Measurements from ENCODE around the gene RAE1.
"Not testable (repeated sequence)": the region's sequence is repeated elsewhere in the genome, so short reads cannot be mapped to it uniquely, and the experiment has no call there.

Gene RAE1

DNA sequence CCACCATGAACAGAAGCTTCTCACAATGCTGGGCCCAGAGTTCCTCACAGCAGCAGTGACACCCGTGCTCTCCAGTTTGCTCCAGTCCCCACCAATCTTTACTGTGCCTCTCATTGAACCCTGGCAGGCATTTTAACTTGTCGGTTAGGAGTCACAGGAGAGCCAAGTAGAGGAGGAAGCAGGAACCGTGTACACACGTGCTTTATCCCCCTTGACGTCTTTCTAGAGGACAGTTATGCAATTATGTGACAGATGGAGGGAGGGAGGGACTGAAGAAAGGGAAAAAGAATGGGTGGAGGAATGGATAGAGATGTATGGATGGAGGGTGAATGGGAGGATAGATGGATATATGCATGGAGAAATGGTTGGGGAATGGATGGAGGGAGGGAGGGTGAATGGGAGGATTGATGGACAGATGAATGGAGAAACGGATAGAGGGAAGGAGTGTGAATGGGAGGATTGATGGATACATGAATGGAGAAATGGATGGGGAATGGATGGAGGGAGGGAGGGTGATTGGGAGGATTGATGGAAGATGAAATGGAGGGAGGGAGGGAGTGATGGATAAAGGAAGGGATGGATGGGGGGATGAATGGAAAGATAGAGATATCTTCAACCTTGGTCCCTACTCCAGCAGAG lies 66.1 kb downstream of the RAE1 start:
- FAIRE-seq = no peak

DNA sequence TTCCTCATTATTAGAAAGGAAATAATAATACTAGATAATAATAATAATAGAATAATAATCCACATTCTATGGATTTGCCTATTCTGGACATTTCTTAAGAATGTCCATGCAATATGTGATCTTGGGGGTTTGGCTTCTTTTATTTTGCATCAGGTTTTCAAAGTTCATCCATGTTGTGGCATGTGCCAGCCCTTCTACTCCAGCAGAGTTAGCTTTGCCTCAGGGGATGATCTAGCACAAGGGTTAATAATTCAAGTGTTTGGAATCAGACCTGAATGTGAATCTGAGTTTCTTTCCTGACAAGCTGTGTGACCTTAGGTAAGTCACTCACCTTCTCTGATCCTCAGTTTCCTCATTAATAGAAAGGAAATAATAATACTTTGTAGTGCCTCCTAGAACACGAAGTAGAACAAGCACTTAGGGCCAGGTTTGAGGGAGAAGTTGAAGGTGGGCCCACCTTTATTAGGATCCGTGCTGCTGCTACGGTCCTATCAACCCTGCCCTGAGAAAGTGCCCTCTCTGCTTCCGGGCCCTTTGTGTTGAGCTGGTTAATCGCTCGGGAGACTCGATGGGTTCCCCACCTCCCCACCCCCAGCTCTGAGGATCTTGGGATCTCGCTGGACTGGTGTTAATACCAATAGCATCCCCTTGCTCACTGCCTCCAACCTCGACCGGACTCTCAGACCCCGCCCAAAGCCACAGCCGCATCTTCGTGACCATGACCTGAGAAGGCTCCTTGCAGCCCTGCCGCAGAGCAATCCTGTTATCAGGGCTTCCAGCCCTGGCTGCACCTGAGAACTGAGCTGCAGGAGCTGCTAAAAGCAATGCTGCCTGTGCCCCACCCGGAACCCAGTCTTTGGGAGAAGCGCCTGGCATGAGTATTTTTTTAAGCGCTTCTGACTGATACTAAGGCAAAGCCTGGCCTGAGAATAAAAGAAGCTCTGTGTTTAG lies 67.0 kb downstream of the RAE1 start:
- no peak for FAIRE-seq

DNA sequence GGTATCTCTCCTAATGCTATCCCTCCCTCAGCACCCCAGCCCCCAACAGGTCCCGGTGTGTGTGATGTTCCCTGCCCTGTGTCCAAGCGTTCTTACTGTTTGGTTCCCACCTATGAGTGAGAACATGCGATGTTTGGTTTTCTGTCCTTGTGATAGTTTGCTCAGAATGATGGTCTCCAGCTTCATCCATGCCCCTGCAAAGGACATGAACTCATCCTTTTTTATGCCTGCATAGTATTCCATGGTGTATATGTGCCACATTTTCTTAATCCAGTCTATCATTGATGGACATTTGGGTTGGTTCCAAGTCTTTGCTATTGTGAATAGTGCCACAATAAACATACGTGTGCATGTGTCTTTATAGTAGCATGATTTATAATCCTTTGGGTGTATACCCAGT lies 68.4 kb downstream of the RAE1 start:
- FAIRE-seq = not testable (repeated sequence)

DNA sequence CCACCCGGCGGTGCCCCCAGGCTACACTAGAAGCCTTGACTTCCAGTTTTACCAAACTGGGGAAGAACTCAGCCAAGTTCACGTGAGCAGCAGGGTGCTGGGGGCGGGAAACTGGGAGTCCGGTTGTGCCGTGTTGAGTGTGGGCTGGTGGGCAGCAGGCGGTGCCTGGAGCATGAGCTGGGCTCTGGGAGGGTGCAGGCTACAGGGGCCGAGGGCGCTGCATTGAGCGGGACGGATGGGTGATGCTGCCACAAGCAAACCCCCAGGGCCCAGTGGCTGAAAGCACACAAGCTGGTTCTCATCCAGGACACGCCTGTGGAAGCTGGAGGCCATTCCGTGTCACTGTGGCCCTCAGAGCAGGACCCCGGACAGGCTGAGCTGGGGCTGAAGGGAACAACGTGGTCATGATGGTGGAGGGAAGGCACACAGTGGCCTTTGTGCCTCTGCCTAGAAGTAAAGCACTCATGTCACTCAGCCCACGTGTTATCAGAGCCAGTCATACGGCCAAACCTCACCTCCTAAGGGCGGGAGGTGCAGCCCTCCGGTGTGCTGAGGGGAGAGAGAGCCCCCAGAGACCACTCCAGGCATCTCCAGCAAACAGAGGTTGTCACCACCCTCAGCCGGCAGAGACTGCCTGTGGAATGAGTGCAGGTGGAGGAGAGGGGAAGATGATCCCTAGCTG lies 69.7 kb downstream of the RAE1 start:
- no peak for FAIRE-seq

DNA sequence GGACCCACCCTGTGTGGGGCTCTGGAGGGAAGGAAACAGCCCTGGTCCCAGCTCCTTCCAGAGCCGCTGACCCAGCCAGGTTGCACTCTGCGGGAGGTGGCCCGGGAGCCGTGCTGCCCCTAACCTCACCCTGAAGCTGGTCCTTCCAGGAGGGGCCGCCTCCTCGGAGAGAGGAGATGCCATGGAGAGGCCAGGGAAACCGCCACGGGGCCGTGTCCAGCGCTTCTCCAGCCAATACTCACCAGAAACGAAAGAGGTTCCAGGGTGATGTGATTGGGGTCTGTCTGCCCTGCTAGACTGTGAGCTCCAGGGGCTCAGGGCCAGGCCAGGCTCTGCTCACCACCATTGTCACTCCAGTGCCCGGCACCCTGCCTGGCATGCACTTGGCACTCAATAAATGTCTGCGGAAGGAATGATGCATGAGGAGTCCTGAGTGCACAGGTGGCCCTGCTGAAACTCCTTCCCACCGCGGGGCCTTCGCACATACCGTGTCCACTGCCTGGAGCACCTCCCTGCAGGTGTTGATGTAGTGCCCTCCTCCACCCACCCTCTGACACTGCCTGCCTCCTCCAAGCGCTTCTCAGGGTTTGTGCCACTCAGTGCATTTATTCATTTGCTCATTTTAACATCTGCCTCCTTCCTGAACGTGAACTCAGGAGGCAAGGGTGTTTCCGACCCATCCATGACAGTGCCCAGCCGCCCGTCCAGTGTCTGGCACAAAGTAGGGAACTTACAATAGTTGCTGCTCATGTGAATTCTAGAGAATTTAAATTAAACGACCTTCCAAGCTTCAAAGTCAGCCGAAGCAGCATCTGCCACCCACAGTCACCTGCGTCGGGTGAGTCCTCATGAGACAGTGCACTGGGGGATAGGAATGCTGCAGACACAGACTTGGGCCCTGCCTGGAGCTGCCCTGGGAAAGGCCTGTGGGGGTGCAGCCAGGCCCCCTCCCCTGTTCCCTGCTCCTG lies 70.5 kb downstream of the RAE1 start:
- FAIRE-seq = no peak

DNA sequence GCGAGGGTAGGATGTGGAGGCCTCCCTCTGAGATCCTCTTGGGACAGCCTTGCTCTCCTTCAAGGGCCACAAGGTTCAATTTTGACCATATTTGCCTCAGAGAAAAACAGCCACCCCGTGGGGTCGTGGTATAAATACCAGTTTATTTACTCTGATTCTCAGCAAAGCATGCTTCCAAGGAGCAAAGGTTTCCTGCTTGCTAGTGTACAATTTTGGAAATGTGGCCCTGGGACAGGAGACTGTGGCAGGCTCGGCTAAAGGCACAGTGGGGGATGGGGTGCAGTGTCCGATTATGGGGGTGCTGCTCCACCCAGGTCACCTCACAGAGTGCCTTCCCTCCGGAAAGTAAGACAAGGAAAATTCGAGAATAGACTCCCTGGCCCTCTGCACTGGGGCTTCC lies 71.2 kb downstream of the RAE1 start:
- no peak for FAIRE-seq

DNA sequence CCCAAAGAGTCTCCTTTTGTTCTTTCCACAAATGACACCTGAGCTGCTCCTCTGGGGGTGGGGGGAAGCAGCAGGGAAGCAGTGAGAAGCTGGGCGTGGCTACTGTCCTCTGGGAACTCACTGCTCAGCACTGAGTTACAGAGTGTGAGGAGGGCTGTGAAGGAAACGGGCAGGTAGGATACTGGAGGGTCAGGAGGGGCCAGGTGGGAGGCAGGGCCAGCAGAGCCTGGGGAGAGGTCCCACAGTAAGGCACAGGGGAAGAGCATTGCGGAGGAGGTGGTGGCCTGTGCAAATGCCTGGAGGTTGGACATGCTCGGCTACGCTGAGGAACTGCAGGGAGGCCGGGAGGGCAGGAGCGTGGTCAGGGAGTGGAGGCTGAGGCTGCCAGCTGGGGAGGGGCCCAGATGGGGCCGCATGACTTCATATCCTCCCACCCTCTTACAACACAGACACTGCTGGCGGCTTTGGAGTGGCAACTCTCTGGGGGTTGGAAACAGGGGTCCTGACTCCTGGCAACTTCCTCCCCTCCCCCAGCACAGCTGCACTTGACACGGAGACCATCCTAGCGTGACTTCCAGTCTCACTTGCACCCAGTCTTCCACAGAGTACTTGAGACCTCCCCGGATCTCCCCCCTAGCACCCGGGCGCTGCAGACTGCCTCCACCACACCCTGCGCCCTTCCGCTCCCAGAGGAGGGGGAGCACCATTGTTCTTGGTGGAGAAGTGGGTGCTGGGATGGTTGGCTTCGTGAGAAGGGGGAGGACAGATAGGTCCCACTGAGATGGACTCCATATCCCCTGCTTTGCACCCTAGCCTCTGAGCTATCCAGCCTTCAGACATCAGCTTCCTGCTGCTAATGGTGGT lies 74.3 kb downstream of the RAE1 start:
- FAIRE-seq = no peak

DNA sequence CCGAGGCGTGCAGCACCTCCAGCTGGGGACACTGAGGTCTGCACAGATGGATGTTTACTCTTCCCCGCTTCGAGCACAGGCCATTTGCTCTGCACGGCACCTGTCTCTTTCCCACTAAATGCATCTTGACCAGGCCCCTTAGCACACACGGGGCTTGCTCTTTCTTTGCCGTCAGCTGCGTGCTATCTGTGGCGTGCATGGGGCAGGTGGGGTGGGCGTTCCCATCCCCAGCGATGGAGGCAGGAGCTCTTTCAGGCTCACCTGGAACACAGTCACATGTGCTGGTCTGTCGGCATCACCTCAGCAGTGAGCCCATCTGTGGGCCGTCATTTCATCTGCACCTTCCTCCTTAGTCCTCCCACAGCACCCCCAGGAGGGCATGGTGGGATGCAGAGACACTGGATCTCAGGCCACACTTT lies 75.2 kb downstream of the RAE1 start:
- FAIRE-seq = no peak

DNA sequence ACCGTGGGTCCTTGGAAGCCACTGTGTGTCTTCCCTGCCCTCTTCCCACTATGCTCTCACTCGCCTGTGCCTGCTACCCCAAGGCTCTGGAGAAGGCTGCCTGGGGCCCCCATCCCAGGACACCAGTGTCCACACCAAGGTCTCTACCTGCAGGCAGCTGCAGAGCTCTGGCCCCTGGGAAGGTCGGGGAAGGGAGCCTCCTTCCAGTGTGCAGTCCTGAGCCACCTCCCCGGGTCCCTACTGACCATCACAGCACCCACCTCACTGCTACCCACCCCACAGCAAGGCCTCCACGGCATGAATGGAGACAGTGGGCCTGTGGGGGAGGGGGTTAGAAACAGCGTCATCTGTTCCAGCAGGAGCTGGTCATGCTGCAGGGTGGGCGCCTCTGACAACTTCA lies 75.8 kb downstream of the RAE1 start:
- FAIRE-seq = no peak

DNA sequence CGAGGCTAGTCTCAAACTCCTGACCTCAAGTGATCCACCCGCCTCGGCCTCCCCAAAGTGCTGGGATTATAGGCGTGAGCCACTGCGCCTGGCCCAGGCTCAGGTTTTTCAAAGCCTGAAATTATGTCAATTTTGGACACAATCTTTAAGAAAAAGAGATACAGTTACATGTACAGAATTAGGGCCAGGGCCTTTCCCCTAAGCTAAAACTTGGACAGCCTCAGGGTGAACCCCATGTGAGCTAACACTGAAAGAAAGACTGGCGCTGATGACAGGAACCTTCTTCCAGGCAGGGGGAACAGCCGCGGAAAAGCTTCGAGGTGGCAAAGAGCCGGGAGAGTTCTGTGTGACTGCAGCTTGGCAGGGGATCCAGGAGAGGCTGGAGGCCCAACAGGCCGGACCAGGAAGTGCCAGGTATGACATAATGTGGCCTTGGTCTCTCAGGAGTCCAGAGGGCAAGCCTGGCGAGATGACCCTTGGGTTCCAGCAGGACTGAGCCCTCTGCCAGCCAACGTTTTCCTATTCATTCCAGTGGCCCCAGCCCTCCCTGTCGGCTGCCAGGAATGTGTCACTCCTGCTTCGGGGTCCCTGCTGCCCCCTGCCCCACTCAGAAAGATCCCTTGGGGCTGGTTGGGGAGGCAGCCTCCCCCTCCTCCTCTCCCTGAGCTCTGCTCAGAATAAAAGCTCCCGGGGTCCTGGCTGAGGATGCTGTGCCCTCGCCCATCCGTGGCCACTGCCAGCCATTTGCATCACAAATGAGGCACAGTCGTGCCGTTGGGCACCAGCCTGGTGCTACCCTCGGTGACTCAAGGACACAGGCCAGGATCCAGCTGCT lies 77.5 kb downstream of the RAE1 start:
- no peak for FAIRE-seq

All from endometrium (tissue), 2 donors.